ENCODE data around the gene MXRA5.
"Not testable (repeated sequence)": the region's sequence is repeated elsewhere in the genome, so short reads cannot be mapped to it uniquely, and the experiment has no call there.

The MXRA5 gene

GRCh38 chrX:3380603-3381002 is 34.2 kb upstream of the MXRA5 start:
- no peak for DNase-seq
- Histone ChIP-seq H3K36me3 (no peaks in the 10 kb centered on the region), H3K4me3 (ENCODE audit: low read depth, low read length) (no peak overlapping the region), H3K27me3 (no peaks in the 10 kb centered on the region), H3K4me1 (no peaks in the 10 kb centered on the region), H3K9me3 (no peaks in the 10 kb centered on the region)
- TF ChIP-seq CTCF (IDR thresholded peaks at IDR 0.05; ENCODE audit: low read depth, low read length): no peak

- no peak for DNase-seq
Measured at GRCh38 chrX:3379111-3379510, 32.7 kb upstream of the MXRA5 start.

GRCh38 chrX:3378156-3378555 is 31.7 kb upstream of the MXRA5 start:
- H3K4me1 ChIP-seq: no peaks in the 10 kb centered on the region
- no peaks in the 10 kb centered on the region for H3K9me3 ChIP-seq
- no peak for DNase-seq
- H3K27me3 ChIP-seq: no peaks in the 10 kb centered on the region
- no peaks in the 10 kb centered on the region for H3K36me3 ChIP-seq
- no peak overlapping the region for H3K4me3 ChIP-seq (ENCODE audit: low read depth, low read length)
- no peak for TF ChIP-seq CTCF (IDR thresholded peaks at IDR 0.05; ENCODE audit: low read depth, low read length)

More at GRCh38 chrX:3379111-3379510, 32.7 kb upstream of the MXRA5 start:
- Histone ChIP-seq H3K27me3 (no peaks in the 10 kb centered on the region), H3K9me3 (no peaks in the 10 kb centered on the region), H3K4me3 (ENCODE audit: low read depth, low read length) (no peak overlapping the region), H3K4me1 (no peaks in the 10 kb centered on the region), H3K36me3 (no peaks in the 10 kb centered on the region)
- TF ChIP-seq CTCF (IDR thresholded peaks at IDR 0.05; ENCODE audit: low read depth, low read length): no peak

GRCh38 chrX:3377560-3377959 is 31.1 kb upstream of the MXRA5 start:
- H3K4me3 ChIP-seq (ENCODE audit: low read depth, low read length): no peak overlapping the region
- no peak for DNase-seq
- no peaks in the 10 kb centered on the region for H3K9me3 ChIP-seq
- H3K36me3 ChIP-seq: no peaks in the 10 kb centered on the region
- H3K27me3 ChIP-seq: no peaks in the 10 kb centered on the region
- TF ChIP-seq CTCF (IDR thresholded peaks at IDR 0.05; ENCODE audit: low read depth, low read length): no peak
- H3K4me1 ChIP-seq: no peaks in the 10 kb centered on the region

GRCh38 chrX:3375878-3376508 is 29.5 kb upstream of the MXRA5 start:
- not testable (repeated sequence) for H3K9me3 ChIP-seq; H3K4me1 ChIP-seq; DNase-seq; H3K36me3 ChIP-seq; H3K27me3 ChIP-seq; H3K4me3 ChIP-seq (ENCODE audit: low read depth, low read length)

GRCh38 chrX:3374108-3374800 is 27.8 kb upstream of the MXRA5 start:
- no peaks in the 10 kb centered on the region for H3K36me3 ChIP-seq
- TF ChIP-seq CTCF (IDR thresholded peaks at IDR 0.05; ENCODE audit: low read depth, low read length): no peak
- H3K27me3 ChIP-seq: no peaks in the 10 kb centered on the region
- no peaks in the 10 kb centered on the region for H3K9me3 ChIP-seq
- H3K4me1 ChIP-seq: no peaks in the 10 kb centered on the region
- no peak for DNase-seq
- H3K4me3 ChIP-seq (ENCODE audit: low read depth, low read length): no peak overlapping the region

All from BE2C (cell line).